ENCODE measurements around the gene PSMB5. TPM values are rescaled to one million over a fixed set of nuclear protein-coding genes. Genes with fewer than 3 reads are reported as not detected.

Gene PSMB5
- total RNA-seq, 1 donor from 2014 or later: 239 TPM

- no peaks in the 10 kb centered on the region for H3K9me3 Mint-ChIP-seq (ENCODE audit: unreplicated experiment)
- peaks cover 54% of the 10 kb centered on the region for H3K79me2 ChIP-seq (ENCODE audit: insufficient read depth, low read length)
These were observed 52.0 kb downstream of the PSMB5 start, which contains the start of gene AJUBA for GRCh38 chr14:22982477-22983245. Gene AJUBA, minus strand, starts transcription at chr14:22982551. Its CDS starts 285 bp downstream, at chr14:22982266.

GRCh38 chr14:22981876-22982476 lies 52.7 kb downstream of the PSMB5 start:
- peaks cover 54% of the 10 kb centered on the region for H3K79me2 ChIP-seq (ENCODE audit: insufficient read depth, low read length)

More at GRCh38 chr14:22982477-22983245, 52.0 kb downstream of the PSMB5 start, which contains the start of gene AJUBA:
- Histone ChIP-seq H3K9me3 (ENCODE audit: insufficient read depth, low read depth, low read length) (no peaks in the 10 kb centered on the region), H3K4me2 (ENCODE audit: low read length) (peak within 1 kb of the TSS; percentile 97), H3K27ac (ENCODE audit: low read depth, low read length) (peak within 1 kb of the TSS; percentile 74), H3K27me3 (ENCODE audit: insufficient read depth, low read length) (no peaks in the 10 kb centered on the region), H4K20me1 (ENCODE audit: insufficient read depth, low read length) (peaks cover 25% of the 10 kb centered on the region), H2AFZ (ENCODE audit: low read depth, low read length) (peak within 1 kb of the TSS; percentile 95), H3K36me3 (ENCODE audit: insufficient read depth, low read length) (no peaks in the 10 kb centered on the region), H3K4me1 (ENCODE audit: insufficient read depth, low read length) (peaks cover 33% of the 10 kb centered on the region), H3K4me3 (ENCODE audit: insufficient read depth, low read depth, low read length) (peak within 1 kb of the TSS; percentile 73), H3K9ac (ENCODE audit: low read length) (peak within 1 kb of the TSS; percentile 81)
- FAIRE-seq (no peak), DNase-seq (ENCODE audit: low read depth) (peak; percentile 95)
- no peak for TF ChIP-seq EZH2 (IDR thresholded peaks at IDR 0.05; ENCODE audit: insufficient read depth, low read length)
- no peak for TF ChIP-seq CTCF (IDR thresholded peaks at IDR 0.05; ENCODE audit: insufficient read depth, low read depth, low read length)
- peaks cover 15% of the 10 kb centered on the region for H3K36me3 Mint-ChIP-seq (ENCODE audit: low read depth, unreplicated experiment)
- peak within 1 kb of the TSS; percentile 86 for H3K4me3 Mint-ChIP-seq (ENCODE audit: unreplicated experiment)
- no peaks in the 10 kb centered on the region for H3K27me3 Mint-ChIP-seq (ENCODE audit: low read depth, unreplicated experiment)
- H3K4me1 Mint-ChIP-seq (ENCODE audit: low read depth, unreplicated experiment): peaks cover 24% of the 10 kb centered on the region
- peak within 1 kb of the TSS; percentile 70 for H3K27ac Mint-ChIP-seq (ENCODE audit: unreplicated experiment)

More at GRCh38 chr14:22981876-22982476, 52.7 kb downstream of the PSMB5 start:
- H4K20me1 ChIP-seq (ENCODE audit: insufficient read depth, low read length): peaks cover 32% of the 10 kb centered on the region
- H3K27me3 Mint-ChIP-seq (ENCODE audit: low read depth, unreplicated experiment): no peaks in the 10 kb centered on the region
- peak overlapping the region; percentile 95 for H2AFZ ChIP-seq (ENCODE audit: low read depth, low read length)
- H3K4me3 ChIP-seq (ENCODE audit: insufficient read depth, low read depth, low read length): peak overlapping the region; percentile 73
- no peaks in the 10 kb centered on the region for H3K9me3 Mint-ChIP-seq (ENCODE audit: unreplicated experiment)
- peaks cover 15% of the 10 kb centered on the region for H3K36me3 Mint-ChIP-seq (ENCODE audit: low read depth, unreplicated experiment)
- H3K4me2 ChIP-seq (ENCODE audit: low read length): peak overlapping the region; percentile 97
- DNase-seq (ENCODE audit: low read depth) (no peak), FAIRE-seq (no peak)
- TF ChIP-seq CTCF (IDR thresholded peaks at IDR 0.05; ENCODE audit: insufficient read depth, low read depth, low read length) (no peak), EZH2 (IDR thresholded peaks at IDR 0.05; ENCODE audit: insufficient read depth, low read length) (no peak)
- no peaks in the 10 kb centered on the region for H3K27me3 ChIP-seq (ENCODE audit: insufficient read depth, low read length)
- H3K27ac Mint-ChIP-seq (ENCODE audit: unreplicated experiment): peak overlapping the region; percentile 70
- peak overlapping the region; percentile 74 for H3K27ac ChIP-seq (ENCODE audit: low read depth, low read length)
- H3K4me1 ChIP-seq (ENCODE audit: insufficient read depth, low read length): peaks cover 40% of the 10 kb centered on the region
- H3K4me3 Mint-ChIP-seq (ENCODE audit: unreplicated experiment): no peak overlapping the region
- H3K9me3 ChIP-seq (ENCODE audit: insufficient read depth, low read depth, low read length): no peaks in the 10 kb centered on the region
- H3K4me1 Mint-ChIP-seq (ENCODE audit: low read depth, unreplicated experiment): peaks cover 31% of the 10 kb centered on the region
- no peaks in the 10 kb centered on the region for H3K36me3 ChIP-seq (ENCODE audit: insufficient read depth, low read length)
- peak overlapping the region; percentile 81 for H3K9ac ChIP-seq (ENCODE audit: low read length)
